Caco-2 (cell line): Measurements from ENCODE around the gene EGFR. TPM values are rescaled to one million over a fixed set of nuclear protein-coding genes. Genes with fewer than 3 reads are reported as not detected.
A peak's percentile ranks its signal among the peaks of the same experiment; 100 is the strongest.

Source experiments
- BruUV-seq: library from RNA; stranded (reverse); fragments of 400-500 nt; replicated peaks from 2 replicates; lab custom pipeline; 2021; lab: Mats Ljungman, UMichigan
- CTCF ChIA-PET: fragments of 300-600 bp; sonication (Branson Sonifier 250); formaldehyde crosslinking; loops from one replicate; lab custom pipeline; 2022; ENCODE audit warnings: antibody characterized with exemption; lab: Charles Lee
- POLR2A ChIA-PET: fragments of 300-600 bp; sonication (Branson Sonifier 250); formaldehyde crosslinking; loops from one replicate; lab custom pipeline; 2022; ENCODE audit warnings: antibody characterized with exemption; lab: Charles Lee
- DNase-seq, 2 experiments: peaks; one replicate each; pipeline versions ENCODE4 v3.0.0 to v3.0.0-alpha.2; 2020 to 2022
- H3K27me3 ChIP-seq: replicated peaks from 2 replicates; pipeline ENCODE4 v1.6.0; 2011; ENCODE audit warnings: low read length; ENCODE audit not compliant: control insufficient read depth, insufficient read depth
- H3K36me3 ChIP-seq: 2 replicates; pipeline ENCODE4 v1.5.1; 2011; ENCODE audit warnings: low read length; ENCODE audit not compliant: control insufficient read depth, insufficient read depth
- H3K4me1 ChIP-seq: fragments of 250-450 bp; sonication (Bioruptor Pico); 2 replicates; pipeline ENCODE4 v1.5.1; 2020; ENCODE audit warnings: mild to moderate bottlenecking
- H3K4me3 ChIP-seq: 2 replicates; pipeline ENCODE4 v1.5.1; 2011; ENCODE audit warnings: low read depth, mild to moderate bottlenecking, control low read depth, low read length
- H3K9me3 ChIP-seq: fragments of 250-450 bp; sonication (Bioruptor Pico); 2 replicates; pipeline ENCODE4 v1.5.1; 2020; ENCODE audit warnings: mild to moderate bottlenecking, moderate library complexity
- H3K27ac Mint-ChIP-seq: one replicate; pipeline ENCODE4 v1.8.0; 2022; ENCODE audit warnings: mixed read lengths; ENCODE audit not compliant: unreplicated experiment
- H3K27me3 Mint-ChIP-seq: one replicate; pipeline ENCODE4 v1.8.0; 2022; ENCODE audit warnings: mixed read lengths; ENCODE audit not compliant: insufficient read depth, unreplicated experiment
- H3K36me3 Mint-ChIP-seq: one replicate; pipeline ENCODE4 v1.8.0; 2022; ENCODE audit warnings: mild to moderate bottlenecking, mixed read lengths; ENCODE audit not compliant: insufficient read depth, unreplicated experiment
- H3K4me1 Mint-ChIP-seq: one replicate; pipeline ENCODE4 v1.8.0; 2022; ENCODE audit warnings: low read depth, mixed read lengths; ENCODE audit not compliant: unreplicated experiment
- H3K4me3 Mint-ChIP-seq: one replicate; pipeline ENCODE4 v1.8.0; 2022; ENCODE audit warnings: mild to moderate bottlenecking, moderate library complexity, mixed read lengths; ENCODE audit not compliant: unreplicated experiment
- H3K9me3 Mint-ChIP-seq: one replicate; pipeline ENCODE4 v1.8.0; 2022; ENCODE audit warnings: mixed read lengths; ENCODE audit not compliant: unreplicated experiment
- CTCF ChIP-seq, 2 experiments: fragments of 200-600 bp in 1 of 2; IDR thresholded peaks; 1 replicate in 1 of 2; 2 replicates in 1 of 2; pipeline versions ENCODE4 v1.5.1 to v1.8.0; 2011 to 2022; ENCODE audit warnings: antibody characterized with exemption in 1 of 2, control low read depth in 1 of 2, inconsistent platforms in 1 of 2, low read depth in 1 of 2, low read length in 1 of 2, mild to moderate bottlenecking in 1 of 2, moderate library complexity in 1 of 2; ENCODE audit not compliant: insufficient read depth in 1 of 2, severe bottlenecking in 1 of 2, unreplicated experiment in 1 of 2
- intact Hi-C: fragments of 100-400 bp; cut with micrococcal nuclease; formaldehyde crosslinking; loops from one replicate; pipeline ENCODE4 v1.10.0; 2022; ENCODE audit not compliant: unreplicated experiment
- total RNA-seq: library from RNA; stranded (reverse); gene quantifications from 2 replicates; pipeline ENCODE4 v1.2.3, GENCODE V29; 2022

The EGFR gene
- total RNA-seq, 1 experiment from 2014 or later = 60.1 TPM

DNA sequence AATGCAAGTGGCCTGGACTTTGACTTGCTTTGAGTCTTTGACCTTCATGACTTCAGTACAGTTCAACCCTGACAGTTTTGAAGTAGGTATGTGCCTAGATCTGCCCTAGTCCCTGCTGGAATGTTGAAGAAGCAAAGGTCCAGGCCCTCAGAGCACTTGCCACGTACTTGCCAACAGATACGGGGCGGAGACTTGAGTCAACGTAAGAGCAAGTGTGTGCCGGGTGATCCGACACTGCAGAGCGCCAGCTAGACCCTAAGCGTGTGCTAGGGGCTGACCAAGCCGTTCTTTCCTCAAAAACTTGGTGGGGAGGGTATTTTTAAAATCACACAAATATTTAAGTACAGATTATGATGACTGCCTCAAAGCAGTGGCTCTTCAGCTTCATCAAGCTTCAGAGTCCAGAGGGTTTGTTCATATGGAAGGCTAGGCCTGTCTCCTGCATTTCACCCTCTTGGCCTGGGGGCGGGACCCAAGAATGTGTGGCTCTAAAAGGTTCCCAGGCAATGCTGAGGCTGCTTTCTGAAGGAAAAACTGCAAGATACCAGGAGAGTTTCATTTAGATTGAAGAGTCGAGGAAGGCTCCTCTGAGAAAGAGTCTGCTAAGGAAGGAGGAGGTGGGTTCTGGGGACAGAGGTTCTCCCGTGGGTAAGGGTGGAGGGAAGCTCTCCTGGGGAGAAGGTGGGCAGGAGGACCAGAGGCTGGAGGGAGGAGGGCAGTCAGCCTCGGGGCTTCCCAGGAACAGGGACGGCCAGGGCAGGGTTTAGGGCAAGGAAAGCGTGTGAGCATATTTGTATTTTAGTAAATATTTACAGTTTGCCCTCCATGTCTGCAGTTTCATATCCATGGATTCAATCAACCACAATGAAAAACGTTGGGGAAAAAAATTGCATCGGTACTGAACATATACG, 160.3 kb downstream of the EGFR start:
- Mint-ChIP-seq H3K27ac (peak overlapping the region; percentile 85), H3K9me3 (no peaks in the 10 kb centered on the region), H3K4me1 (peaks cover 40% of the 10 kb centered on the region), H3K27me3 (no peaks in the 10 kb centered on the region), H3K4me3 (peak overlapping the region; percentile 6), H3K36me3 (peaks cover 24% of the 10 kb centered on the region)
- BruUV-seq = no TSS peak
- Histone ChIP-seq H3K4me3 (no peak overlapping the region), H3K27me3 (no peaks in the 10 kb centered on the region), H3K4me1 (peaks cover 63% of the 10 kb centered on the region), H3K9me3 (no peaks in the 10 kb centered on the region), H3K36me3 (peaks cover 2% of the 10 kb centered on the region; the same call in 1 of the 2 replicates)
- no peak for TF ChIP-seq CTCF (IDR thresholded peaks at IDR 0.05; ENCODE audit: insufficient read depth in 1 of 2, low read depth in 1 of 2, low read length in 1 of 2, severe bottlenecking in 1 of 2, unreplicated experiment in 1 of 2)
- POLR2A ChIA-PET = interaction anchor here (1.5 kb wide), 1 partner anchor 9 kb away, joined by 6 read pairs; no protein-coding TSS in a partner anchor
- peak in 1 of 2 experiments; percentile 64 for DNase-seq
- CTCF ChIA-PET = interaction anchor here (1.4 kb wide), 1 partner anchor 76 kb away, joined by 6 read pairs; no protein-coding TSS in a partner anchor
- intact Hi-C loops = no loop called here

DNA sequence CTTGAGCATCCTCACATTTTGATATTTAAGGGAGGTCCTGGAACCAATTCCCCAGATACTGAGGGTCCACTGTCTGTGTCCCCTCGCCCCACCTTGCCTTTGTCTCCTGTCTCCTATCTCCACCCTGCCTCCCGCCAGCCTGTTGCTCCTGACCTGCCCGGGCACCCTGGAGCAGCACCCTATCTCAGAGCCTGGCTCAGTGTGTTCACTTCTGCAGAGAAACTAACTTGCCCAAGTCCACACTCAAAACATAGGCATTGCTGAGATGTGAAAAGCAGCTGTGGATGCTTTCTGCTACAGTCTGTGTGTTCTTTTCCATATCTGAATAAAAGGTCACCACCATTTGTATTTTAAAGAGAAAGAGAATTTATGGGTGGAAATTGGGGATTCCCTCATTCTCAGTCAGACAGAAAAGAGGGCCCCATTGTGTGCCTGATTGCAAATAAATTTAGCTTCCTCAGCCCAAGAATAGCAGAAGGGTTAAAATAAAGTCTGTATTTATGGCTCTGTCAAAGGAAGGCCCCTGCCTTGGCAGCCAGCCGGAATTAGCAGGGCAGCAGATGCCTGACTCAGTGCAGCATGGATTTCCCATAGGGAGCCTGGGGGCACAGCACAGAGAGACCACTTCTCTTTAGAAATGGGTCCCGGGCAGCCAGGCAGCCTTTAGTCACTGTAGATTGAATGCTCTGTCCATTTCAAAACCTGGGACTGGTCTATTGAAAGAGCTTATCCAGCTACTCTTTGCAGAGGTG, 161.3 kb downstream of the EGFR start:
- ChIA-PET POLR2A (no interaction called here), CTCF (interaction anchor here (0.8 to 2.4 kb wide), 5 partner anchors 70 to 392 kb away, joined by 3 to 34 read pairs (median 4); no protein-coding TSS in a partner anchor)
- 0 out of 2 replicates have a peak, but pooled peaks cover 2% of the 10 kb centered on the region for H3K36me3 ChIP-seq
- peak overlapping the region; percentile 68 for H3K4me3 Mint-ChIP-seq
- no peak overlapping the region for H3K4me3 ChIP-seq
- H3K4me1 ChIP-seq = peaks cover 70% of the 10 kb centered on the region
- no TSS peak for BruUV-seq
- peaks cover 44% of the 10 kb centered on the region for H3K4me1 Mint-ChIP-seq
- no peaks in the 10 kb centered on the region for H3K9me3 ChIP-seq
- H3K27me3 Mint-ChIP-seq = no peaks in the 10 kb centered on the region
- H3K9me3 Mint-ChIP-seq = no peaks in the 10 kb centered on the region
- intact Hi-C loops = loop anchor here (2.0 kb wide), 3 partner anchors 45 to 405 kb away; no protein-coding TSS in a partner anchor
- no peaks in the 10 kb centered on the region for H3K27me3 ChIP-seq
- peaks cover 33% of the 10 kb centered on the region for H3K36me3 Mint-ChIP-seq
- peak overlapping the region; percentile 92 for H3K27ac Mint-ChIP-seq
- no peak for TF ChIP-seq CTCF (IDR thresholded peaks at IDR 0.05; ENCODE audit: insufficient read depth in 1 of 2, low read depth in 1 of 2, low read length in 1 of 2, severe bottlenecking in 1 of 2, unreplicated experiment in 1 of 2)
- DNase-seq = peak in 1 of 2 experiments; percentile 9
